Sciatic nerve (tissue), 2 donors: ENCODE data around the gene MAGI1. TPM values are rescaled to one million over a fixed set of nuclear protein-coding genes. Genes with fewer than 3 reads are reported as not detected.
A peak's percentile ranks its signal among the peaks of the same experiment; 100 is the strongest.

Source experiments
- ATAC-seq: fragments of 200-7000 bp; cut with Tn5 transposase; one replicate; pipeline ENCODE4 v1.9.1; 2020; ENCODE audit warnings: mild to moderate bottlenecking, moderate library complexity
- DNase-seq: peaks from one replicate; pipeline ENCODE4 v3.0.0-alpha.2; 2020; ENCODE audit warnings: low spot score
- intact Hi-C: fragments of 100-400 bp; cut with DNase I; formaldehyde crosslinking; loops from one replicate; pipeline ENCODE4 v1.14.2; 2022
- total RNA-seq: library from RNA; stranded (reverse); fragmentation: NEBNext Ultra II Directional; extraction: Animal tissue kit (Norgen Biotek cat#: 25700); gene quantifications from one replicate; pipeline ENCODE4 v1.2.1, GENCODE V29; 2021
- donor health status: DM: no; HTN: no; CAD: no.
- donor health status: DM: no; HTN: no; CAD: no.

Gene MAGI1
- total RNA-seq, 1 donor from 2014 or later, result 64.6 TPM

- DNase-seq (no peak), ATAC-seq (no peak)
- intact Hi-C loops, result no loop called here
Measured at GRCh38 chr3:65955792-65956477, 82.8 kb downstream of the MAGI1 start.

- intact Hi-C loops, result no loop called here
- ATAC-seq (peak; percentile 30), DNase-seq (no peak)
Measured at GRCh38 chr3:65953881-65954733, 84.6 kb downstream of the MAGI1 start.

GRCh38 chr3:65953301-65953812, 85.4 kb downstream of the MAGI1 start:
- intact Hi-C loops, result no loop called here
- ATAC-seq (no peak), DNase-seq (no peak)

- intact Hi-C loops, result no loop called here
- ATAC-seq (no peak), DNase-seq (no peak)
Measured at GRCh38 chr3:65952842-65953241, 85.9 kb downstream of the MAGI1 start.

- intact Hi-C loops, result no loop called here
- DNase-seq, result no peak
- no peak for ATAC-seq
Measured at GRCh38 chr3:65951836-65952505, 86.7 kb downstream of the MAGI1 start.

GRCh38 chr3:65950340-65951326, 88.1 kb downstream of the MAGI1 start:
- ATAC-seq (no peak), DNase-seq (no peak)
- intact Hi-C loops, result no loop called here

- DNase-seq, result no peak
- intact Hi-C loops, result no loop called here
- ATAC-seq, result no peak
Measured at GRCh38 chr3:65948841-65949573, 89.7 kb downstream of the MAGI1 start.

- ATAC-seq (peak; percentile 75), DNase-seq (no peak)
- intact Hi-C loops, result no loop called here
Measured at GRCh38 chr3:65946438-65946837, 92.3 kb downstream of the MAGI1 start.

- DNase-seq (no peak), ATAC-seq (no peak)
- intact Hi-C loops, result no loop called here
Measured at GRCh38 chr3:65945953-65946352, 92.8 kb downstream of the MAGI1 start.

GRCh38 chr3:65945480-65945879, 93.2 kb downstream of the MAGI1 start:
- DNase-seq (no peak), ATAC-seq (no peak)
- intact Hi-C loops, result no loop called here

GRCh38 chr3:65944252-65944651, 94.5 kb downstream of the MAGI1 start:
- DNase-seq (no peak), ATAC-seq (no peak)
- intact Hi-C loops, result no loop called here

- intact Hi-C loops, result no loop called here
- DNase-seq (no peak), ATAC-seq (peak; percentile 67)
Measured at GRCh38 chr3:65939801-65940246, 98.9 kb downstream of the MAGI1 start.

- DNase-seq (no peak), ATAC-seq (no peak)
- intact Hi-C loops, result no loop called here
Measured at GRCh38 chr3:65939184-65939583, 99.5 kb downstream of the MAGI1 start.

GRCh38 chr3:65938676-65939075, 100.0 kb downstream of the MAGI1 start:
- intact Hi-C loops, result no loop called here
- DNase-seq (no peak), ATAC-seq (no peak)

GRCh38 chr3:65938147-65938546, 100.6 kb downstream of the MAGI1 start:
- ATAC-seq (no peak), DNase-seq (no peak)

GRCh38 chr3:65936908-65937638, 101.6 kb downstream of the MAGI1 start:
- DNase-seq (no peak), ATAC-seq (no peak)
- intact Hi-C loops, result no loop called here

More at GRCh38 chr3:65938147-65938546, 100.6 kb downstream of the MAGI1 start:
- intact Hi-C loops, result no loop called here

- DNase-seq (no peak), ATAC-seq (no peak)
- intact Hi-C loops, result no loop called here
Measured at GRCh38 chr3:65935724-65936123, 103.0 kb downstream of the MAGI1 start.
